HEK293T (cell line): ENCODE data around the gene RAB32.

Experiments
- CTCF ChIA-PET: fragments of 350-600 bp; formaldehyde crosslinking; extraction: SDS; loops from one replicate; lab custom pipeline; 2021; ENCODE audit warnings: antibody characterized with exemption, inconsistent platforms; lab: Yijun Ruan, JAX
- POLR2A ChIA-PET: fragments of 350-600 bp; formaldehyde crosslinking; extraction: SDS; loops from one replicate; lab custom pipeline; 2020; ENCODE audit warnings: antibody characterized with exemption, inconsistent platforms; lab: Yijun Ruan, JAX
- DNase-seq: peaks from one replicate; pipeline ENCODE4 v3.0.0; 2012; ENCODE audit warnings: mixed read lengths; ENCODE audit errors: extremely low spot score
- ARNT ChIP-seq: fragments of 450-650 bp; IDR thresholded peaks from 2 replicates; pipeline ENCODE4 v1.6.1; 2017; ENCODE audit warnings: mild to moderate bottlenecking
- BHLHE40 ChIP-seq: fragments of 450-650 bp; IDR thresholded peaks from 2 replicates; pipeline ENCODE4 v1.6.1; 2016; ENCODE audit warnings: mild to moderate bottlenecking, moderate library complexity, borderline replicate concordance
- CTBP1 ChIP-seq: fragments of 450-650 bp; IDR thresholded peaks from 2 replicates; pipeline ENCODE4 v1.6.1; 2016; ENCODE audit warnings: borderline replicate concordance
- ELF4 ChIP-seq: fragments of 450-650 bp; IDR thresholded peaks from 2 replicates; pipeline ENCODE4 v1.6.1; 2017; ENCODE audit warnings: antibody characterized with exemption
- FOXA1 ChIP-seq: fragments of 450-650 bp; IDR thresholded peaks from 2 replicates; pipeline ENCODE4 v1.6.1; 2016; ENCODE audit warnings: mild to moderate bottlenecking
- FOXK2 ChIP-seq: fragments of 450-650 bp; IDR thresholded peaks from 2 replicates; pipeline ENCODE4 v1.6.1; 2016; ENCODE audit warnings: mild to moderate bottlenecking
- FOXM1 ChIP-seq: fragments of 450-650 bp; IDR thresholded peaks from 2 replicates; pipeline ENCODE4 v1.6.1; 2017; ENCODE audit warnings: mild to moderate bottlenecking, borderline replicate concordance
- HDGF ChIP-seq: fragments of 450-650 bp; IDR thresholded peaks from 2 replicates; pipeline ENCODE4 v1.6.1; 2017; ENCODE audit warnings: antibody characterized with exemption, borderline replicate concordance
- L3MBTL2 ChIP-seq: fragments of 450-650 bp; conservative IDR thresholded peaks from 2 replicates; pipeline ENCODE4 v1.6.1; 2016; ENCODE audit warnings: mild to moderate bottlenecking
- LEF1 ChIP-seq: fragments of 450-650 bp; IDR thresholded peaks from 2 replicates; pipeline ENCODE4 v1.6.1; 2017; ENCODE audit warnings: mild to moderate bottlenecking, borderline replicate concordance
- NFRKB ChIP-seq: fragments of 450-650 bp; IDR thresholded peaks from 2 replicates; pipeline ENCODE4 v1.6.1; 2016; ENCODE audit warnings: mild to moderate bottlenecking, moderate library complexity
- SP1 ChIP-seq: fragments of 450-650 bp; IDR thresholded peaks from 2 replicates; pipeline ENCODE4 v1.6.1; 2017
- SUZ12 ChIP-seq: fragments of 450-650 bp; IDR thresholded peaks from 2 replicates; pipeline ENCODE4 v1.6.1; 2016; ENCODE audit warnings: mild to moderate bottlenecking
- TARDBP ChIP-seq: fragments of 450-650 bp; IDR thresholded peaks from 2 replicates; pipeline ENCODE4 v1.6.1; 2016
- ZNF384 ChIP-seq: fragments of 450-650 bp; IDR thresholded peaks from 2 replicates; pipeline ENCODE4 v1.6.1; 2016
- TF ChIP-seq, protein P1 (sequence below): fragments of 450-650 bp; IDR thresholded peaks from 2 replicates; pipeline ENCODE4 v1.6.1; 2016

The RAB32 gene

DNA sequence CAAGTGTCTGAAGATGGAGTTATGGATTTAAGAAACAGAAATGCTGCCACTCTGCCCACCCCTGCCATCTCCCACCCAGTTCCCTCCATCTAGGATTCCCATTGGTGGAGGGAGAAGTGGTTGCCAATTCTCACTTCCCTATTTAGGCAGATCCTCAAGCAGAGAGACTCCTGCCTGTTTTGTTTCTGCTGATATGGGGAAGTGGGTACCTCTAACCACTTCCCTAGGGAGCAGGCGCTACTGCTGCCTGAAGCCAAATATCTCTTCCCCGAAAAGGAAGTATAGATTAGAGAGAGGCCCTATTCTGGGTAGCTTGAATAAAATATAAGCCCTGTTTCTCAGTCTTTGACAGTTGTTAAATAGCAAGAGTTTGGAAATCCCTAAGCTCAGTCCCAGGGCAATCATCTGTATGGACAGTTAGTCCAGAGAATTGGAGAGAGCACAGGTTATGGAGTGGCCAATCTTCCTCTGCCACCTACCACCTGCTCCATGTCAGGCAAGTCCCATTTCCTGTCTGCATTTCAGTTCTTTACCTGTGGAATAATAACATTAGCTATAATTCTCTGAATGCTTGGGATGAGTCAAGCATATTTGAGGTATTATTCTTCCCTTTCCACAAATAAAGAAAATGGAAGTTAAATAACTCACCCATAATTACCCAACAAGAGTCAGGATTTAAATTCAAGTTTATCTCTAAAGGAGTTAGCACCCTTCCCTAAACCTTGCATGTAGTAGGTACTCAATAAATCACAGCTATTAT is 52.5 kb downstream of the RAB32 start:
- CTCF ChIA-PET, result interaction anchor here (0.6 kb wide), 1 partner anchor 11 kb away, joined by 4 read pairs; no protein-coding TSS in a partner anchor
- POLR2A ChIA-PET, result no interaction called here
- DNase-seq, result no peak
- no peak for TF ChIP-seq ARNT
- TF ChIP-seq SUZ12, result no peak
- TF ChIP-seq SP1, result no peak
- no peak for TF ChIP-seq BHLHE40

DNA sequence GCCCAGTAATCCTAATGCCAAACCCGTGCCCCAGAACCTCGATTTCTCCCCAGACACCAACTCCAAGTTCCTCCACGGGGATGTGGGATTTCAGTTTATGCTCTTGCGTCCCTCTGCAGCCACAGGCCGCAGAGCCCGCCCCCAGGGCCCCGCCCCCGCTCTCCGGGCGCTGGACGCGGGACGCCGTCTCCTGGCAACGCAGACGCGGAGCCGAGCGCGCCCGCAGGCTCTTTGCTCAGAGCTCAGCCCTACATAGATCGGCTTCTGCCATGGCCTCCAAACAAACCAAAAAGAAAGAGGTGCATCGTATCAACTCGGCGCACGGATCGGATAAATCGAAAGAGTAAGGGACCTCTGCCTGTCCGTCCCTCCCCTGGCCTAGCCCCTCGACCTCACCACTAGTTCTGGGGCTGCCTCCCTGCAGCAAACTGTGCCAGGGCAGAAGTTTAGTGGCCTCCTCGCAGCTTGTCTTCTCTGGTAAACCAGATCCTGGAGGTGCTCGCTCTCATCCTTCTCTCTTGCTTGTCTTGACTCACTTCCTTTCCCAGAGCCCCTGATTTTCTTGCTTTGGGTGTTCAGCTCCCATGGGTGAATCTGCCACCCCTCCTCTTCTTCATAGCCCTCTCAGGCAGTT is 55.3 kb downstream of the RAB32 start, which contains the start of gene ADGB:
TSS of gene ADGB (plus strand) at position 201 of the 634 bp plus-strand sequence. CDS start at position 270, 69 bp downstream.
- peak; percentile 87 for DNase-seq
- CTCF ChIA-PET, result interaction anchor here (0.5 kb wide), 1 partner anchor 54 kb away, joined by 8 read pairs; no protein-coding TSS in a partner anchor
- POLR2A ChIA-PET, result no interaction called here
- TF ChIP-seq CTBP1 (no peak), NFRKB (no peak), FOXM1 (no peak), SP1 (no peak), FOXA1 (no peak), ZNF384 (no peak)

DNA sequence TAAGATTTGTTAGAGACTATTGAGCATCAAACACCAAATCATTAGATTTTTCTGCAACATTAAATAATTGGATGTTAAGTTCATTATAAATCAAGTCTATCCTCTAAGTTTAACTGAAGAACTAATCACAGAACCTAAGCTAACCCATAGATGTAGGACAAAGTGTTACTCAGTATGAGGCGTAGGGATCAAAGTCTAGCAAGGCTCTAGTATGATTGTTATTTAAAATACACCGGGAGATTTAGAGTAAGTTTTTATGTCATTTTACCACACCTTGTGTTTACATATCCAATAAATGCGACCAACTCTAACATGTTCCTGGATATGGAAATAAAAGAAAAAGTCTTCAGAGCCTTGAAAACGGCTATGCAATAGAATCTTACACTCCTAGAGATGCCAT is 57.7 kb downstream of the RAB32 start:
- CTCF ChIA-PET, result interaction anchor here (0.6 kb wide), 1 partner anchor 9 kb away, joined by 3 read pairs; no protein-coding TSS in a partner anchor
- TF ChIP-seq FOXA1 (no peak), LEF1 (no peak), ARNT (no peak), BHLHE40 (no peak), SUZ12 (no peak)
- POLR2A ChIA-PET, result no interaction called here
- no peak for DNase-seq

DNA sequence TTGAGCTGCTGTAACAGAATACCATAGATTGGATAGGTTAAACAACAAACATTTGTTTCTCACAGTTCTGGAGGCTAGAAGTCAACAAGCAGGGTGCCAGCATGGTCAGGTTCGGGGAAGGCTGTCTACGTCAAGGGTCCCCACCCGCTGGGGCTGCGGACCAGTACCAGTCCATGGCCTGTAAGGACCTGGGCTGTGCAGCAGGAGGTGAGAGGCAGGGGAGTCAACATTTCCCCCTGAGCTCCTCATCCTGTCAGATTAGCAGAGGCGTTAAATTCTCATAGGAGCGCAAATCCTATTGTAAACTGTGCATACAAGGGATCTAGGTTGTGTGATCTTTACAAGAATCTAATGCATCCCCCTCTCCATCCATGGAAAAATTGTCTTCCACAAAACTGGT is 58.9 kb downstream of the RAB32 start:
- ChIA-PET POLR2A (no interaction called here), CTCF (no interaction called here)
- TF ChIP-seq TARDBP (no peak), HDGF (no peak), NFRKB (no peak), ZNF384 (no peak), SUZ12 (no peak), ELF4 (no peak), CTBP1 (no peak), FOXM1 (no peak), FOXA1 (no peak), FOXK2 (no peak), BHLHE40 (no peak), SP1 (no peak), ARNT (no peak), LEF1 (no peak), L3MBTL2 (no peak)
- TF ChIP-seq, protein P1, sequence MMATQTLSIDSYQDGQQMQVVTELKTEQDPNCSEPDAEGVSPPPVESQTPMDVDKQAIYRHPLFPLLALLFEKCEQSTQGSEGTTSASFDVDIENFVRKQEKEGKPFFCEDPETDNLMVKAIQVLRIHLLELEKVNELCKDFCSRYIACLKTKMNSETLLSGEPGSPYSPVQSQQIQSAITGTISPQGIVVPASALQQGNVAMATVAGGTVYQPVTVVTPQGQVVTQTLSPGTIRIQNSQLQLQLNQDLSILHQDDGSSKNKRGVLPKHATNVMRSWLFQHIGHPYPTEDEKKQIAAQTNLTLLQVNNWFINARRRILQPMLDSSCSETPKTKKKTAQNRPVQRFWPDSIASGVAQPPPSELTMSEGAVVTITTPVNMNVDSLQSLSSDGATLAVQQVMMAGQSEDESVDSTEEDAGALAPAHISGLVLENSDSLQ, result no peak
- DNase-seq, result no peak
